PC-9 (cell line): ENCODE results near the gene GPX4.
"Not testable (repeated sequence)": the region's sequence is repeated elsewhere in the genome, so short reads cannot be mapped to it uniquely, and the experiment has no call there.

ENCODE experiments used
- EZH2 ChIP-seq: fragments of 200-600 bp; sonication (generic); IDR thresholded peaks from 2 replicates; pipeline ENCODE4 v1.8.0; 2017; ENCODE audit warnings: antibody characterized with exemption, low read depth
- TF ChIP-seq, protein P1 (sequence below): fragments of 200-600 bp; sonication (generic); conservative IDR thresholded peaks from 2 replicates; pipeline ENCODE4 v1.6.1; 2017; ENCODE audit warnings: mixed run types, antibody characterized with exemption, mild to moderate bottlenecking, moderate library complexity

DNA sequence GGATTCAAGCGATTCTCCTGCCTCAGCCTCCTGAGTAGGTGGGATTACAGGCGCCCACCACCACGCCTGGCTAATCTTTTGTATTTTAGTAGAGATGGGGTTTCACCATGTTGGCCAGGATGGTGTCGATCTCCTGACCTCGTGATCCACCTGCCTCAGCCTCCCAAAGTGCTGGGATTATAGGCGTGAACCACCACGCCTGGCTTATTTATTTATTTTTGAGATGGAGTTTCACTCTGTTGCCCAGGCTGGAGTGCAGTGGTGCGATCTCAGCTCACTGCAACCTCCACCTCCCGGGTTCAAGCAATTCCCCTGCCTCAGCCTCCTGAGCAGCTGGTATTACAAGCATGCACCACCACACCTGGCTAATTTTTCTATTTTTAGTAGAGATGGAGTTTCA, 10.9 kb downstream of the GPX4 start:
- TF ChIP-seq, protein P1, sequence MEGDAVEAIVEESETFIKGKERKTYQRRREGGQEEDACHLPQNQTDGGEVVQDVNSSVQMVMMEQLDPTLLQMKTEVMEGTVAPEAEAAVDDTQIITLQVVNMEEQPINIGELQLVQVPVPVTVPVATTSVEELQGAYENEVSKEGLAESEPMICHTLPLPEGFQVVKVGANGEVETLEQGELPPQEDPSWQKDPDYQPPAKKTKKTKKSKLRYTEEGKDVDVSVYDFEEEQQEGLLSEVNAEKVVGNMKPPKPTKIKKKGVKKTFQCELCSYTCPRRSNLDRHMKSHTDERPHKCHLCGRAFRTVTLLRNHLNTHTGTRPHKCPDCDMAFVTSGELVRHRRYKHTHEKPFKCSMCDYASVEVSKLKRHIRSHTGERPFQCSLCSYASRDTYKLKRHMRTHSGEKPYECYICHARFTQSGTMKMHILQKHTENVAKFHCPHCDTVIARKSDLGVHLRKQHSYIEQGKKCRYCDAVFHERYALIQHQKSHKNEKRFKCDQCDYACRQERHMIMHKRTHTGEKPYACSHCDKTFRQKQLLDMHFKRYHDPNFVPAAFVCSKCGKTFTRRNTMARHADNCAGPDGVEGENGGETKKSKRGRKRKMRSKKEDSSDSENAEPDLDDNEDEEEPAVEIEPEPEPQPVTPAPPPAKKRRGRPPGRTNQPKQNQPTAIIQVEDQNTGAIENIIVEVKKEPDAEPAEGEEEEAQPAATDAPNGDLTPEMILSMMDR, result not testable (repeated sequence)
- TF ChIP-seq EZH2, result not testable (repeated sequence)
